MG63 (cell line): Measurements from ENCODE around the gene ZNF266. TPM values are rescaled to one million over a fixed set of nuclear protein-coding genes. Genes with fewer than 3 reads are reported as not detected.

ENCODE experiments used
- DNase-seq: peaks from one replicate; pipeline ENCODE4 v3.0.0-alpha.2; 2020
- H3K27me3 ChIP-seq: fragments of 250-450 bp; sonication (Bioruptor Pico); 2 replicates; pipeline ENCODE4 v1.5.1; 2020; ENCODE audit warnings: mild to moderate bottlenecking, moderate library complexity
- H3K36me3 ChIP-seq: fragments of 250-450 bp; sonication (Bioruptor Pico); 2 replicates; pipeline ENCODE4 v1.5.1; 2020; ENCODE audit warnings: mild to moderate bottlenecking, moderate library complexity
- H3K4me3 ChIP-seq: fragments of 250-450 bp; sonication (Bioruptor Pico); 2 replicates; pipeline ENCODE4 v1.5.1; 2020; ENCODE audit warnings: mild to moderate bottlenecking, moderate library complexity
- H3K9me3 ChIP-seq: fragments of 250-450 bp; sonication (Bioruptor Pico); 2 replicates; pipeline ENCODE4 v1.5.1; 2020; ENCODE audit warnings: mild to moderate bottlenecking, moderate library complexity
- total RNA-seq: library from RNA; depleted of rRNA; stranded (reverse); fragments of >200 nt; shearing (Covaris generic); gene quantifications from 2 replicates; pipeline ENCODE4 v1.2.3, GENCODE V29; 2014; ENCODE audit warnings: low replicate concordance; rRNA removed

ZNF266 gene
- total RNA-seq: 8.5 and 14.6 TPM in 2 replicates

- H3K9me3 ChIP-seq: peaks cover 23% of the 10 kb centered on the region
- H3K36me3 ChIP-seq: peaks cover 27% of the 10 kb centered on the region
- peak; percentile 95 for DNase-seq
- peaks cover 2% of the 10 kb centered on the region; the same call in 1 of the 2 replicates for H3K27me3 ChIP-seq
- H3K4me3 ChIP-seq: peak within 1 kb of the TSS; percentile 78
Observed at GRCh38 chr19:9435279-9436268, at the start of gene ZNF266. Gene ZNF266, minus strand, starts transcription at chr19:9435573. Its CDS starts 15,484 bp downstream, at chr19:9420089.

- Histone ChIP-seq H3K27me3 (no peaks in the 10 kb centered on the region; the same call in 1 of the 2 replicates), H3K9me3 (peaks cover 31% of the 10 kb centered on the region), H3K4me3 (no peak overlapping the region), H3K36me3 (no peaks in the 10 kb centered on the region)
- DNase-seq: no peak
Observed at GRCh38 chr19:9485140-9485539, 49.8 kb upstream of the ZNF266 start.

GRCh38 chr19:9474975-9475374, 39.6 kb upstream of the ZNF266 start:
- Histone ChIP-seq H3K36me3 (no peaks in the 10 kb centered on the region), H3K27me3 (no peaks in the 10 kb centered on the region), H3K4me3 (no peak overlapping the region), H3K9me3 (peaks cover 10% of the 10 kb centered on the region)
- no peak for DNase-seq

GRCh38 chr19:9467161-9467560, 31.8 kb upstream of the ZNF266 start:
- no peak overlapping the region for H3K4me3 ChIP-seq
- DNase-seq: no peak
- no peaks in the 10 kb centered on the region for H3K36me3 ChIP-seq
- peaks cover 31% of the 10 kb centered on the region for H3K9me3 ChIP-seq
- H3K27me3 ChIP-seq: no peaks in the 10 kb centered on the region

GRCh38 chr19:9461938-9462337, 26.6 kb upstream of the ZNF266 start:
- H3K36me3 ChIP-seq: no peaks in the 10 kb centered on the region
- H3K27me3 ChIP-seq: no peaks in the 10 kb centered on the region
- no peak overlapping the region for H3K4me3 ChIP-seq
- H3K9me3 ChIP-seq: peaks cover 15% of the 10 kb centered on the region
- DNase-seq: no peak

- Histone ChIP-seq H3K36me3 (no peaks in the 10 kb centered on the region), H3K27me3 (no peaks in the 10 kb centered on the region), H3K9me3 (peaks cover 41% of the 10 kb centered on the region), H3K4me3 (no peak overlapping the region)
- DNase-seq: no peak
Observed at GRCh38 chr19:9456018-9456689, 20.8 kb upstream of the ZNF266 start.

- H3K9me3 ChIP-seq: peaks cover 43% of the 10 kb centered on the region
- no peak for DNase-seq
- no peaks in the 10 kb centered on the region for H3K36me3 ChIP-seq
- H3K4me3 ChIP-seq: no peak overlapping the region
- H3K27me3 ChIP-seq: no peaks in the 10 kb centered on the region
Observed at GRCh38 chr19:9453953-9454352, 18.6 kb upstream of the ZNF266 start.

- H3K9me3 ChIP-seq: peaks cover 52% of the 10 kb centered on the region
- H3K4me3 ChIP-seq: no peak overlapping the region
- H3K27me3 ChIP-seq: no peaks in the 10 kb centered on the region
- H3K36me3 ChIP-seq: no peaks in the 10 kb centered on the region
- DNase-seq: no peak
Observed at GRCh38 chr19:9445037-9445436, 9.7 kb upstream of the ZNF266 start.

GRCh38 chr19:9436358-9436757, 985 bp upstream of the ZNF266 start:
- Histone ChIP-seq H3K27me3 (peaks cover 2% of the 10 kb centered on the region; the same call in 1 of the 2 replicates), H3K4me3 (no peak overlapping the region), H3K9me3 (peaks cover 24% of the 10 kb centered on the region), H3K36me3 (peaks cover 21% of the 10 kb centered on the region)
- DNase-seq: no peak

GRCh38 chr19:9431475-9431874, 3.9 kb downstream of the ZNF266 start:
- Histone ChIP-seq H3K36me3 (peaks cover 50% of the 10 kb centered on the region), H3K4me3 (no peak overlapping the region), H3K27me3 (peaks cover 2% of the 10 kb centered on the region; the same call in 1 of the 2 replicates), H3K9me3 (peaks cover 6% of the 10 kb centered on the region)
- peak; percentile 37 for DNase-seq

- DNase-seq: no peak
- H3K9me3 ChIP-seq: peaks cover 6% of the 10 kb centered on the region
- H3K36me3 ChIP-seq: peaks cover 60% of the 10 kb centered on the region
Observed at GRCh38 chr19:9430444-9430843, 4.9 kb downstream of the ZNF266 start.

GRCh38 chr19:9427941-9428340, 7.4 kb downstream of the ZNF266 start:
- Histone ChIP-seq H3K36me3 (peaks cover 78% of the 10 kb centered on the region), H3K27me3 (peaks cover 2% of the 10 kb centered on the region; the same call in 1 of the 2 replicates), H3K4me3 (no peak overlapping the region), H3K9me3 (peaks cover 7% of the 10 kb centered on the region)
- no peak for DNase-seq

More at GRCh38 chr19:9430444-9430843, 4.9 kb downstream of the ZNF266 start:
- H3K27me3 ChIP-seq: peaks cover 2% of the 10 kb centered on the region; the same call in 1 of the 2 replicates
- no peak overlapping the region for H3K4me3 ChIP-seq

GRCh38 chr19:9413240-9413954, 22.0 kb downstream of the ZNF266 start:
- H3K4me3 ChIP-seq: no peak overlapping the region
- DNase-seq: no peak
- peaks cover 62% of the 10 kb centered on the region for H3K36me3 ChIP-seq
- no peaks in the 10 kb centered on the region for H3K27me3 ChIP-seq
- H3K9me3 ChIP-seq: peaks cover 50% of the 10 kb centered on the region

- peaks cover 50% of the 10 kb centered on the region for H3K9me3 ChIP-seq
- H3K4me3 ChIP-seq: no peak overlapping the region
- DNase-seq: no peak
- H3K27me3 ChIP-seq: no peaks in the 10 kb centered on the region
- peaks cover 8% of the 10 kb centered on the region for H3K36me3 ChIP-seq
Observed at GRCh38 chr19:9407827-9408226, 27.5 kb downstream of the ZNF266 start.

- Histone ChIP-seq H3K4me3 (peak overlapping the region; percentile 44), H3K27me3 (no peaks in the 10 kb centered on the region), H3K9me3 (peaks cover 43% of the 10 kb centered on the region), H3K36me3 (no peaks in the 10 kb centered on the region; the same call in 1 of the 2 replicates)
- peak; percentile 77 for DNase-seq
Observed at GRCh38 chr19:9406798-9407352, 28.5 kb downstream of the ZNF266 start.

GRCh38 chr19:9381361-9381785, 54.0 kb downstream of the ZNF266 start:
- H3K4me3 ChIP-seq: no peak overlapping the region
- no peak for DNase-seq
- peaks cover 15% of the 10 kb centered on the region for H3K36me3 ChIP-seq
- peaks cover 71% of the 10 kb centered on the region for H3K9me3 ChIP-seq
- no peaks in the 10 kb centered on the region for H3K27me3 ChIP-seq
